ENCODE results near the gene YES1. TPM values are rescaled to one million over a fixed set of nuclear protein-coding genes. Genes with fewer than 3 reads are reported as not detected.

The YES1 gene
- total and polyA plus RNA-seq, 2 donors from 2014 or later: 12.6 to 48.5 TPM

DNA sequence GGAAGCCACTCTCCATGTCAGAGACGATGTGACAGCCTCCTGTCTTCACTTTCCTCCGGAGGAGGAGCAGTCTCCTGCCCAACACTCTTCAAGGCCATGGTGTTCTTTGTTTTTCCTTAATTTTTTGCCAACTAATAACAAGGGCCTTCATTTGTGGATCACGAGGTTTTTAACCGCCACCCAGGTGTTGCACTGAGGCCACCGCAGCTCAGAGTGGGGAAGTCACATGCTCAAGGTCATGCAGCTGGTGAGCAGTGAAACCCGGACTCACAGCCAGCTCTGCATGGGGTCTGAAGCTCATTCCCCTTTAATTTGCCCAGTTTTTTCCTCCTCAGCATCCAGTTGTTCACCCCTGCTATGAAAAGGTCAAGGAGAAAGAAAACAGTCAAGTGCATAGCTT lies 119.2 kb downstream of the YES1 start:
- H3K4me3 ChIP-seq (ENCODE audit: low read length in 3 of 3): no peak overlapping the region
- intact Hi-C loops (cut with DNase I): no loop called here
- DNase-seq: no peak
- H3K36me3 ChIP-seq (ENCODE audit: control insufficient read depth in 2 of 3, insufficient read depth in 3 of 3, low read length in 3 of 3): peaks cover 2 to 33% (median 4%) of the 10 kb centered on the region in 3 donors
- H3K4me1 ChIP-seq (ENCODE audit: control insufficient read depth in 2 of 3, insufficient read depth in 2 of 3, low read depth in 1 of 3, low read length in 3 of 3): peaks cover 0 to 8% (median 3%) of the 10 kb centered on the region in 3 donors
- H3K9me3 ChIP-seq (ENCODE audit: control insufficient read depth in 2 of 3, insufficient read depth in 1 of 3, low read length in 3 of 3): no peaks in the 10 kb centered on the region
- H3K27me3 ChIP-seq (ENCODE audit: control insufficient read depth, insufficient read depth, low read length): no peaks in the 10 kb centered on the region
- H3K27ac ChIP-seq (ENCODE audit: low read depth in 2 of 2, low read length in 2 of 2): peak overlapping the region in 1 of 2 donors; percentile 38
- FAIRE-seq: no peak
- TF ChIP-seq, protein P1, sequence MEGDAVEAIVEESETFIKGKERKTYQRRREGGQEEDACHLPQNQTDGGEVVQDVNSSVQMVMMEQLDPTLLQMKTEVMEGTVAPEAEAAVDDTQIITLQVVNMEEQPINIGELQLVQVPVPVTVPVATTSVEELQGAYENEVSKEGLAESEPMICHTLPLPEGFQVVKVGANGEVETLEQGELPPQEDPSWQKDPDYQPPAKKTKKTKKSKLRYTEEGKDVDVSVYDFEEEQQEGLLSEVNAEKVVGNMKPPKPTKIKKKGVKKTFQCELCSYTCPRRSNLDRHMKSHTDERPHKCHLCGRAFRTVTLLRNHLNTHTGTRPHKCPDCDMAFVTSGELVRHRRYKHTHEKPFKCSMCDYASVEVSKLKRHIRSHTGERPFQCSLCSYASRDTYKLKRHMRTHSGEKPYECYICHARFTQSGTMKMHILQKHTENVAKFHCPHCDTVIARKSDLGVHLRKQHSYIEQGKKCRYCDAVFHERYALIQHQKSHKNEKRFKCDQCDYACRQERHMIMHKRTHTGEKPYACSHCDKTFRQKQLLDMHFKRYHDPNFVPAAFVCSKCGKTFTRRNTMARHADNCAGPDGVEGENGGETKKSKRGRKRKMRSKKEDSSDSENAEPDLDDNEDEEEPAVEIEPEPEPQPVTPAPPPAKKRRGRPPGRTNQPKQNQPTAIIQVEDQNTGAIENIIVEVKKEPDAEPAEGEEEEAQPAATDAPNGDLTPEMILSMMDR (IDR thresholded peaks at IDR 0.05; ENCODE audit: borderline replicate concordance, extremely low read depth, insufficient read depth): no peak
- no peak overlapping the region for H3K9ac ChIP-seq (ENCODE audit: low read length in 3 of 3)

GRCh38 chr18:688323-688722 lies 123.7 kb downstream of the YES1 start:
- no peak for FAIRE-seq
- Histone ChIP-seq H3K27ac (ENCODE audit: low read depth in 2 of 2, low read length in 2 of 2) (no peak overlapping the region), H3K36me3 (ENCODE audit: control insufficient read depth in 2 of 3, insufficient read depth in 3 of 3, low read length in 3 of 3) (peaks cover 0 to 36% (median 13%) of the 10 kb centered on the region in 3 donors), H3K9me3 (ENCODE audit: control insufficient read depth in 2 of 3, insufficient read depth in 1 of 3, low read length in 3 of 3) (no peaks in the 10 kb centered on the region), H3K27me3 (ENCODE audit: control insufficient read depth, insufficient read depth, low read length) (no peaks in the 10 kb centered on the region), H3K9ac (ENCODE audit: low read length in 3 of 3) (no peak overlapping the region), H3K4me1 (ENCODE audit: control insufficient read depth in 2 of 3, insufficient read depth in 2 of 3, low read depth in 1 of 3, low read length in 3 of 3) (peaks cover 0 to 2% (median 0%) of the 10 kb centered on the region in 3 donors), H3K4me3 (ENCODE audit: low read length in 3 of 3) (no peak overlapping the region)
- intact Hi-C loops (cut with DNase I): no loop called here
- no peak for DNase-seq
- TF ChIP-seq, protein P1 (IDR thresholded peaks at IDR 0.05; ENCODE audit: borderline replicate concordance, extremely low read depth, insufficient read depth): no peak

DNA sequence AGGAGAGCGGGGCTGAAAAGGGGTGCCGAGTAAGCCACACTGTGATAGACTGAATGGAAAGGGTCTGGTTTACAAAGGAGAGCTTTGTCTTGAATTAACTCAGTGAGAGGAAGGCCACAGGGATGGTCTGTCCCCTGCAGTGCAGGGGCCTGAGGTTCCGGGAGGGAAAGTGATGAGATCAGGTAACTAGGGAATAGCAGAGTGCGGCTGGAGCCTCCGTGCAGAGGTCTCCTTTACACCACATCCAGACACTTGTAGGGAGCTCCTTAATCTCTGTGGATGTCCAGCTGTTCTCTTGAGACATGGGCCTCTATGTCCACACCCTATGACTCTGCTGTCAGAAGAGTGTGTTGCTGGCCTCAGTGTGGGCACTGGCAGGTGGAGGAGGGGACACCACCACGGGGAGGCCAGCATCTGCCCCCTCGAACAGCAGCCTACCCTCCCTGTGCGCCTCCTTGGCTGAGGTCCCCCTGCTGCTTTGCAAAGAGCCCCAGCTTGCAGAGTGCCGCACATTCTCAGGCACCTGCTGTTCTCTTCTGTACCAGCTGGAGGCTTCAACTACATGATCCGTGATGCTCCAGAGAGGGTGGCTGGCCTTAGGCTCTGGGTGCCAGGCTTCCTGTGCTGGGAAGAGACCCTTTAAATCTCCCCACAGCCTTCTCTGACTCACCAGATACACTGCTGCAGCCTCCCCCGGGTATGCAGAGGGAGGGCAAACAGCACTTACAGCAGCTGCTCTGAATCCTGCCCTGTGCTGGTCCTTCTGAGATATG lies 125.5 kb downstream of the YES1 start:
- FAIRE-seq (no peak), DNase-seq (no peak)
- TF ChIP-seq, protein P1 (IDR thresholded peaks at IDR 0.05; ENCODE audit: borderline replicate concordance, extremely low read depth, insufficient read depth): no peak
- H3K4me3 ChIP-seq (ENCODE audit: low read length in 3 of 3): no peak overlapping the region
- H3K27ac ChIP-seq (ENCODE audit: low read depth in 2 of 2, low read length in 2 of 2): no peak overlapping the region
- H3K9me3 ChIP-seq (ENCODE audit: control insufficient read depth in 2 of 3, insufficient read depth in 1 of 3, low read length in 3 of 3): no peaks in the 10 kb centered on the region
- intact Hi-C loops (cut with DNase I): no loop called here
- peaks cover 4 to 43% (median 16%) of the 10 kb centered on the region in 3 donors for H3K36me3 ChIP-seq (ENCODE audit: control insufficient read depth in 2 of 3, insufficient read depth in 3 of 3, low read length in 3 of 3)
- no peaks in the 10 kb centered on the region for H3K27me3 ChIP-seq (ENCODE audit: control insufficient read depth, insufficient read depth, low read length)
- no peaks in the 10 kb centered on the region for H3K4me1 ChIP-seq (ENCODE audit: control insufficient read depth in 2 of 3, insufficient read depth in 2 of 3, low read depth in 1 of 3, low read length in 3 of 3)
- no peak overlapping the region for H3K9ac ChIP-seq (ENCODE audit: low read length in 3 of 3)
